Type B pancreatic cell (in vitro differentiated cells): ENCODE results near the gene MSGN1. TPM values are rescaled to one million over a fixed set of nuclear protein-coding genes. Genes with fewer than 3 reads are reported as not detected.

Experiments used
- DNase-seq: peaks from one replicate; pipeline ENCODE4 v3.0.0; 2021; ENCODE audit warnings: mixed read lengths; ENCODE audit not compliant: unreplicated experiment; ENCODE audit errors: extremely low spot score
- H3K27ac Mint-ChIP-seq: 2 replicates; pipeline ENCODE4 v1.8.0; 2021; ENCODE audit warnings: mild to moderate bottlenecking, mixed read lengths
- H3K27me3 Mint-ChIP-seq: 2 replicates; pipeline ENCODE4 v1.8.0; 2021; ENCODE audit warnings: mixed read lengths
- H3K36me3 Mint-ChIP-seq: 2 replicates; pipeline ENCODE4 v1.8.0; 2021; ENCODE audit warnings: mixed read lengths
- H3K4me1 Mint-ChIP-seq: one replicate; pipeline ENCODE4 v1.8.0; 2021; ENCODE audit warnings: mixed read lengths; ENCODE audit not compliant: unreplicated experiment
- H3K4me3 Mint-ChIP-seq: 2 replicates; pipeline ENCODE4 v1.8.0; 2021; ENCODE audit warnings: mild to moderate bottlenecking, mixed read lengths
- H3K9me3 Mint-ChIP-seq: 2 replicates; pipeline ENCODE4 v1.8.0; 2021; ENCODE audit warnings: mixed read lengths
- total RNA-seq: library from RNA; stranded (reverse); gene quantifications from 2 replicates; pipeline ENCODE4 v1.2.1, GENCODE V29; 2021; ENCODE audit warnings: low replicate concordance
- TF ChIP-seq, protein P1 (sequence below): fragments of 200-600 bp; sonication (generic); conservative IDR thresholded peaks from 2 replicates; pipeline ENCODE4 v1.5.0; 2021; ENCODE audit warnings: antibody characterized with exemption, mild to moderate bottlenecking

MSGN1 gene
- total RNA-seq, 1 donor from 2014 or later: not detected

DNA sequence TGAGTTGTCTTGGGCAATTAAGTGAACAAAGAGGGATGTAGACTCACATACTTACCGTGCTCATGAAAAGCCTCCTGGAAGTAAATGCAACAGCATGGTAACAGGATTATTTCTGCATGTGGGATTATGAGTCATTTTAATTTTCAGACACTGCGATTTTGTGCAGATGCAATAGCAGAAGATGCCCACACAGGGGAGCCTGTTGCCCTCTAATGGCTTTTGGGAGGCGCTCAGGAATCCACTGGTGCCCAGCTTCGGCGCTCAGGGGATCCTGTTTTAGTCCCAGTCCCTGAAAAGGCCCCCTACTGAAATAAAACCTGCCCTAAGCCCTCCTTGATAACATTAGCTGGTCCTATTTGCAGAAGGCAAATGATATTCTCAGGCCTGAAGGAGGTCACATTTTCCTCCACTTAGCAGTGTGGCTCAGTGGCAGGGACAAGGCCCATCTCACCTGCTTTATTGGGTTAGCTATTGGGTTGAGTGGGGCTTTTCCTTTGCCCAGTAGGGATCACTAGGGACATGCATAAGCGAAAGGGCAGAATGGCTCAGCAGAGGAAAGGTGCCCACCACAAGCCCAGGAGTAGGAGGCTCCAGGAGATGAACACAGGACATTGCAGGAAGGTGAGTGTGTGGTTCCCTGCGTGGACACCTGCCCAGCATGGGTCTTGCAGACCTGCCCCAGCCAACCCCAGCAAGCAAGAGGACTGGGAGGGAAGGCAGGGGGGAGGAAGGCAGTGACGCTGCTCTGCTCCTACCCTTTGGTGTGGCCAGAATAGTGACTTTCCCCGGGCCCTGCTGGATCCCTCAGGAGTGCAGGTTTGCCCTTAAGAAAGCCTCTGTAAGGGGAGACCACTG lies 35.7 kb downstream of the MSGN1 start:
- no peak overlapping the region for H3K4me3 Mint-ChIP-seq
- peaks cover 4% of the 10 kb centered on the region for H3K4me1 Mint-ChIP-seq
- H3K9me3 Mint-ChIP-seq: no peaks in the 10 kb centered on the region
- no peak overlapping the region for H3K27ac Mint-ChIP-seq
- no peaks in the 10 kb centered on the region for H3K36me3 Mint-ChIP-seq
- TF ChIP-seq, protein P1, sequence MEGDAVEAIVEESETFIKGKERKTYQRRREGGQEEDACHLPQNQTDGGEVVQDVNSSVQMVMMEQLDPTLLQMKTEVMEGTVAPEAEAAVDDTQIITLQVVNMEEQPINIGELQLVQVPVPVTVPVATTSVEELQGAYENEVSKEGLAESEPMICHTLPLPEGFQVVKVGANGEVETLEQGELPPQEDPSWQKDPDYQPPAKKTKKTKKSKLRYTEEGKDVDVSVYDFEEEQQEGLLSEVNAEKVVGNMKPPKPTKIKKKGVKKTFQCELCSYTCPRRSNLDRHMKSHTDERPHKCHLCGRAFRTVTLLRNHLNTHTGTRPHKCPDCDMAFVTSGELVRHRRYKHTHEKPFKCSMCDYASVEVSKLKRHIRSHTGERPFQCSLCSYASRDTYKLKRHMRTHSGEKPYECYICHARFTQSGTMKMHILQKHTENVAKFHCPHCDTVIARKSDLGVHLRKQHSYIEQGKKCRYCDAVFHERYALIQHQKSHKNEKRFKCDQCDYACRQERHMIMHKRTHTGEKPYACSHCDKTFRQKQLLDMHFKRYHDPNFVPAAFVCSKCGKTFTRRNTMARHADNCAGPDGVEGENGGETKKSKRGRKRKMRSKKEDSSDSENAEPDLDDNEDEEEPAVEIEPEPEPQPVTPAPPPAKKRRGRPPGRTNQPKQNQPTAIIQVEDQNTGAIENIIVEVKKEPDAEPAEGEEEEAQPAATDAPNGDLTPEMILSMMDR: peak; percentile 91
- no peak for DNase-seq
- peaks cover 32% of the 10 kb centered on the region for H3K27me3 Mint-ChIP-seq

DNA sequence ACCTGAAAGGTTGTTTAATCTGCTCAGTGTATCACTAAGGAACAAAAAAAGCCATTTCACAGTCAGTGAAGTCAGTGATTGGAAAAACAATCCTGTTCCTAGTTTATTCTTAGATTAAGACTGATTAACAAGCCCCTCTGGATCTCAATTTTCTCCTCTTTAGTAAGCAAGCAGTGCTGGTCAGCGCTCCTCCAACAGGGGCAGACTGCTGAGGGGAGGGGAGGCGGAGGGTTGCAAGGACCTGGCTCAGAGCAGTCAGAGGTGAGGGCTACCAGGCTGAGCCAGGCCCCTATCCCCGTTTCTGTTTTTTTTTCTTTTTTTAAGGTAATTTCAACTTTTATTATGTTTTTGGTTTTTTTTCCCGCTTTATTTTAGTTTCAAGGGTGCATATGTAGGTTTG lies 37.5 kb downstream of the MSGN1 start:
- no peak for DNase-seq
- Mint-ChIP-seq H3K27me3 (peaks cover 42% of the 10 kb centered on the region), H3K27ac (no peak overlapping the region), H3K4me1 (peaks cover 2% of the 10 kb centered on the region), H3K9me3 (no peaks in the 10 kb centered on the region), H3K36me3 (no peaks in the 10 kb centered on the region), H3K4me3 (no peak overlapping the region)
- TF ChIP-seq, protein P1: no peak

DNA sequence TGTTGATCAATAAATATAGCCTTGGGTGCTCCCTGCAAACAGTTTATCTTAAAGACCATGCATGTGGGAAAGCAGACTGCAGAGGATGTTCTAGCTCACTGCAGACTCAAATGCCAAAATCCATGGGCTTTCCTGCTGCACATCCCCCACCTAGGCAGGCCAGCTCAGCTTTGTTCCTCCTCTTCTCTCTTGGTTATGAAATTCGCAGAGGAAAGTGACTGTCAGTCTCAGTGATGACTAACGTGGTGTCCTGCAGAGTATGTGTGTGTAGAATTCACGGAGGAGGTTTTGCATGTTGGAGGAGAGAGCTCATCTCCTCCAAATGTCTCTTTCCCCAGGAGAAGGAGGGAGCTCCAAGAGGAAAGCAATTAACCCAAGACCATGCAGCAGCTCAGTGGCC lies 40.8 kb downstream of the MSGN1 start:
- H3K27me3 Mint-ChIP-seq: peaks cover 55% of the 10 kb centered on the region
- no peaks in the 10 kb centered on the region for H3K4me1 Mint-ChIP-seq
- no peak overlapping the region for H3K4me3 Mint-ChIP-seq
- TF ChIP-seq, protein P1: no peak
- H3K36me3 Mint-ChIP-seq: no peaks in the 10 kb centered on the region
- DNase-seq: no peak
- no peak overlapping the region for H3K27ac Mint-ChIP-seq
- no peaks in the 10 kb centered on the region for H3K9me3 Mint-ChIP-seq

DNA sequence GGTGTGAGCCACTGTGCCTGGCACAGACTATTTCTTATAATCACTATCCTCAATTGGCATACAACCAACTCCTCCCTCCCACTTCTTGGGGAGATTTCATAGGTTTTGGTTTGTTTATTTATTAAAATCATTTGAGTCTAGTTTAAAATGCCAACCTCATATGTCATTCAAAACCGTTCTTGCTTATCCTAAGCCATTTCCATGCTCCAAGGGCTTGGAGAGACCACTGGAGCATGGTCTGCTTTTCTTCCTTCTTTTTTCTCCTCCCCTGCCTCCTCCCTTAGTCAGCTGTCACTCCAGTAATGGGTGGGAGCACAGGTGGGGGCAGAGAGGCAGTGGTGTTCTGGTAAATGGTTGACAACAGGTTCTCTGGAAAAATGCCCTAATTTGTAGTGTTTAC lies 41.8 kb downstream of the MSGN1 start:
- peaks cover 55% of the 10 kb centered on the region for H3K27me3 Mint-ChIP-seq
- no peak for DNase-seq
- H3K9me3 Mint-ChIP-seq: no peaks in the 10 kb centered on the region
- TF ChIP-seq, protein P1: no peak
- H3K4me1 Mint-ChIP-seq: no peaks in the 10 kb centered on the region
- no peaks in the 10 kb centered on the region for H3K36me3 Mint-ChIP-seq
- no peak overlapping the region for H3K27ac Mint-ChIP-seq
- H3K4me3 Mint-ChIP-seq: no peak overlapping the region

DNA sequence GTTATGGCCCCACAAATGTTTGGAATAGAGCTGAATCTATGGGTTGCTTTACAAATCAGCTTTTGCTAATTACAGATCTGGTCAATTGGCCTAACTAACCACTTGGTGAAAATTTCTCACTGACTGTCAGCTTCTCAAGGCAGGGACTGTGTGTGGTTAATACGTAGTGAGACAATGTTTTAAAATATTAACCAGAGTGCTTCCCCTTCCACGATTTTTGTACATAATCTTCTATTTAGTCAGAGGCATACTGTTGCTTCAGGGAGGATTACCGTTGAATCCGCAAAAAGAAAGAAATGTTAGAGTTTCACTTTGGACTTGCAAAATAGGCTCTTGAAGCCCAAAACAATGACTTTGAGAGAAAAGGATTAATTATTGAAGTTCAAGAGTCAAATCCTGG lies 47.3 kb downstream of the MSGN1 start:
- peaks cover 26% of the 10 kb centered on the region for H3K27me3 Mint-ChIP-seq
- TF ChIP-seq, protein P1: no peak
- no peaks in the 10 kb centered on the region for H3K9me3 Mint-ChIP-seq
- DNase-seq: no peak
- no peak overlapping the region for H3K4me3 Mint-ChIP-seq
- H3K4me1 Mint-ChIP-seq: no peaks in the 10 kb centered on the region
- H3K36me3 Mint-ChIP-seq: no peaks in the 10 kb centered on the region
- no peak overlapping the region for H3K27ac Mint-ChIP-seq
